ENCODE results near the gene KAZN. TPM values are rescaled to one million over a fixed set of nuclear protein-coding genes. Genes with fewer than 3 reads are reported as not detected.

The KAZN gene
- polyA plus RNA-seq, 1 of the 3 experiments (the other 2 are of a cell fraction): 6.8 TPM

DNA sequence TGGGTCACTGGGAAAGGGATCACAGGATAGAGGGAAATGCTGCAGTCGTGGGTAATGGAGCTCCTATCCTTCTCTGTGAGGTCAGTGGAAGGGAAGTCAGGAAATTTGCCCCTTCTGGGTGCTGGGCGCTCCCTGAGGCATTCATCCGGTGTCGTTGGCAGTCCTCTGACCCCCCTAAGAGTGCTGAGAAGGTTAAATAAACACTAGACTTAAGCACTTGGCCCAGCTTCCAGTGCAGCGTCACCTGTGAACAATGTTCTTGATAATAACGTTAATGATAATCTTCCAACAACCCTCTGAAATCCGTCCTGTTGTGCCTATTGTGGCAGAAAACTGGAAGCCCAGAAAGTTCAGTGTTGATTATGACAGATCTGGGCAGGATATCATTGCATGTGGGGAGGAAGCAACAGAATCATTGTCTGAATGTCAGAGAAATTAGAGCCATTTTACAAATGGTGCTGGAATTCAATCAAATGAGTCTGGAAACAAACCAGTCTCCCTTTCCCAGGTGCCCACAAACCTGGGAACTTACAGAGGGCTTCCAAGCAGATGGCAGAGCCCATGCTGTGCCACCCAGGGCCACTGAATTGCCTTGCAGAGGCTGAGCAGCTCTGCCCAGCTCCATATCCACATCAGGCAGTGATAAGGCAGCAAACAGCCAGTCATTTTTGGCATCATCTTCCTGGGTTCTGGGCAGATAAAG is 216.8 kb downstream of the KAZN start:
- H3K27me3 ChIP-seq (ENCODE audit: insufficient read depth): no peaks in the 10 kb centered on the region
- no peaks in the 10 kb centered on the region for H3K9me3 ChIP-seq
- no peaks in the 10 kb centered on the region for H3K9me2 ChIP-seq
- ChIA-PET CTCF (no interaction called here), POLR2A (no interaction called here)
- no peaks in the 10 kb centered on the region; a peak in 1 of 4 replicates for H3K4me1 ChIP-seq (ENCODE audit: control insufficient read depth in 1 of 2, insufficient read depth in 2 of 2, low read depth in 1 of 2, low read length in 1 of 2)
- H3F3A ChIP-seq (replicated peaks; ENCODE audit: insufficient read depth): no peaks in the 10 kb centered on the region
- H3K9ac ChIP-seq: no peak overlapping the region
- H3K4me2 ChIP-seq: no peak overlapping the region
- no peaks in the 10 kb centered on the region for H4K20me1 ChIP-seq (ENCODE audit: insufficient read depth)
- H3K27ac ChIP-seq (ENCODE audit: low read depth in 2 of 2, low read length in 1 of 2): no peak overlapping the region
- no peaks in the 10 kb centered on the region for H3K36me3 ChIP-seq (replicated peaks in 1 of 2; ENCODE audit: control insufficient read depth in 1 of 2, insufficient read depth in 2 of 2, low read length in 1 of 2)
- H3K79me2 ChIP-seq (ENCODE audit: insufficient read depth): no peaks in the 10 kb centered on the region
- no peak overlapping the region for H2AFZ ChIP-seq (ENCODE audit: low read depth)
- no peak overlapping the region for H3K4me3 ChIP-seq (ENCODE audit: low read depth in 2 of 2, low read length in 1 of 2)
- TF ChIP-seq, protein P1, sequence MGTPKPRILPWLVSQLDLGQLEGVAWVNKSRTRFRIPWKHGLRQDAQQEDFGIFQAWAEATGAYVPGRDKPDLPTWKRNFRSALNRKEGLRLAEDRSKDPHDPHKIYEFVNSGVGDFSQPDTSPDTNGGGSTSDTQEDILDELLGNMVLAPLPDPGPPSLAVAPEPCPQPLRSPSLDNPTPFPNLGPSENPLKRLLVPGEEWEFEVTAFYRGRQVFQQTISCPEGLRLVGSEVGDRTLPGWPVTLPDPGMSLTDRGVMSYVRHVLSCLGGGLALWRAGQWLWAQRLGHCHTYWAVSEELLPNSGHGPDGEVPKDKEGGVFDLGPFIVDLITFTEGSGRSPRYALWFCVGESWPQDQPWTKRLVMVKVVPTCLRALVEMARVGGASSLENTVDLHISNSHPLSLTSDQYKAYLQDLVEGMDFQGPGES (IDR thresholded peaks at IDR 0.05; ENCODE audit: low read depth, low read length): no peak
- TF ChIP-seq, protein P2, sequence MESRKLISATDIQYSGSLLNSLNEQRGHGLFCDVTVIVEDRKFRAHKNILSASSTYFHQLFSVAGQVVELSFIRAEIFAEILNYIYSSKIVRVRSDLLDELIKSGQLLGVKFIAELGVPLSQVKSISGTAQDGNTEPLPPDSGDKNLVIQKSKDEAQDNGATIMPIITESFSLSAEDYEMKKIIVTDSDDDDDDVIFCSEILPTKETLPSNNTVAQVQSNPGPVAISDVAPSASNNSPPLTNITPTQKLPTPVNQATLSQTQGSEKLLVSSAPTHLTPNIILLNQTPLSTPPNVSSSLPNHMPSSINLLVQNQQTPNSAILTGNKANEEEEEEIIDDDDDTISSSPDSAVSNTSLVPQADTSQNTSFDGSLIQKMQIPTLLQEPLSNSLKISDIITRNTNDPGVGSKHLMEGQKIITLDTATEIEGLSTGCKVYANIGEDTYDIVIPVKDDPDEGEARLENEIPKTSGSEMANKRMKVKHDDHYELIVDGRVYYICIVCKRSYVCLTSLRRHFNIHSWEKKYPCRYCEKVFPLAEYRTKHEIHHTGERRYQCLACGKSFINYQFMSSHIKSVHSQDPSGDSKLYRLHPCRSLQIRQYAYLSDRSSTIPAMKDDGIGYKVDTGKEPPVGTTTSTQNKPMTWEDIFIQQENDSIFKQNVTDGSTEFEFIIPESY (IDR thresholded peaks at IDR 0.05; ENCODE audit: borderline replicate concordance, low read depth): no peak
- no peak for TF ChIP-seq MEF2A (IDR thresholded peaks at IDR 0.05; ENCODE audit: borderline replicate concordance, low read depth)
- TF ChIP-seq NRF1 (IDR thresholded peaks at IDR 0.05; ENCODE audit: low read depth, low read length): no peak
- no peak for TF ChIP-seq CTCF (IDR thresholded peaks at IDR 0.05)
- no peak for TF ChIP-seq SMC3 (IDR thresholded peaks at IDR 0.05; ENCODE audit: low read depth, low read length)
- no peak for TF ChIP-seq FOXM1 (IDR thresholded peaks at IDR 0.05; ENCODE audit: low read depth)
- TF ChIP-seq NFIC (IDR thresholded peaks at IDR 0.05; ENCODE audit: borderline replicate concordance): no peak
- TF ChIP-seq REST (IDR thresholded peaks at IDR 0.05; ENCODE audit: low read depth, low read length): no peak
- TF ChIP-seq RCOR1 (IDR thresholded peaks at IDR 0.05; ENCODE audit: low read length): no peak
- no peak for TF ChIP-seq CHD2 (IDR thresholded peaks at IDR 0.05; ENCODE audit: low read length, partially characterized antibody)
- TF ChIP-seq YY1 (IDR thresholded peaks at IDR 0.05; ENCODE audit: low read depth): no peak
- TF ChIP-seq USF2 (IDR thresholded peaks at IDR 0.05; ENCODE audit: borderline replicate concordance, low read depth, low read length): no peak
- no peak for TF ChIP-seq ELF1 (IDR thresholded peaks at IDR 0.05)
- TF ChIP-seq RFX5 (IDR thresholded peaks at IDR 0.05; ENCODE audit: low read length): no peak
- TF ChIP-seq, protein P3, sequence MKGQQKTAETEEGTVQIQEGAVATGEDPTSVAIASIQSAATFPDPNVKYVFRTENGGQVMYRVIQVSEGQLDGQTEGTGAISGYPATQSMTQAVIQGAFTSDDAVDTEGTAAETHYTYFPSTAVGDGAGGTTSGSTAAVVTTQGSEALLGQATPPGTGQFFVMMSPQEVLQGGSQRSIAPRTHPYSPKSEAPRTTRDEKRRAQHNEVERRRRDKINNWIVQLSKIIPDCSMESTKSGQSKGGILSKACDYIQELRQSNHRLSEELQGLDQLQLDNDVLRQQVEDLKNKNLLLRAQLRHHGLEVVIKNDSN (IDR thresholded peaks at IDR 0.05; ENCODE audit: borderline replicate concordance, low read depth): no peak
- TF ChIP-seq, protein P4, sequence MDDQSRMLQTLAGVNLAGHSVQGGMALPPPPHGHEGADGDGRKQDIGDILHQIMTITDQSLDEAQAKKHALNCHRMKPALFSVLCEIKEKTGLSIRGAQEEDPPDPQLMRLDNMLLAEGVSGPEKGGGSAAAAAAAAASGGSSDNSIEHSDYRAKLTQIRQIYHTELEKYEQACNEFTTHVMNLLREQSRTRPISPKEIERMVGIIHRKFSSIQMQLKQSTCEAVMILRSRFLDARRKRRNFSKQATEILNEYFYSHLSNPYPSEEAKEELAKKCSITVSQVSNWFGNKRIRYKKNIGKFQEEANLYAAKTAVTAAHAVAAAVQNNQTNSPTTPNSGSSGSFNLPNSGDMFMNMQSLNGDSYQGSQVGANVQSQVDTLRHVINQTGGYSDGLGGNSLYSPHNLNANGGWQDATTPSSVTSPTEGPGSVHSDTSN (IDR thresholded peaks at IDR 0.05): no peak
- no peak for TF ChIP-seq RAD21 (IDR thresholded peaks at IDR 0.05; ENCODE audit: low read length)
- no peak for TF ChIP-seq EP300 (IDR thresholded peaks at IDR 0.05; ENCODE audit: borderline replicate concordance in 1 of 2, low read depth in 1 of 2, low read length in 1 of 2)
- DNase-seq: no peak
- WGBS (ENCODE audit: low lambda C conversion rate): 16% methylated on average over 7 of the region's 7 CpGs
